Central memory CD8-positive, alpha-beta T cell (primary cell): Measurements from ENCODE around the gene DST.

ENCODE experiments used
- ATAC-seq: fragments of 150-1000 bp; cut with Tn5 transposase; replicated peaks from 2 replicates; pipeline ENCODE4 v1.10.0; 2022; ENCODE audit warnings: mild to moderate bottlenecking, moderate FRiP score, moderate number of reproducible peaks; ENCODE audit not compliant: poor library complexity, severe bottlenecking; ENCODE audit errors: extremely low read depth
- DNase-seq, 2 donors: peaks; one replicate each; pipeline ENCODE4 v3.0.0; 2021; ENCODE audit warnings: low spot score in 2 of 2
- H3K27ac Mint-ChIP-seq: one replicate; pipeline ENCODE4 v1.8.0; 2022; ENCODE audit warnings: low read depth, mild to moderate bottlenecking, moderate library complexity, mixed read lengths
- H3K27me3 Mint-ChIP-seq: one replicate; pipeline ENCODE4 v1.8.0; 2022; ENCODE audit warnings: mixed read lengths
- H3K36me3 Mint-ChIP-seq: one replicate; pipeline ENCODE4 v1.8.0; 2022; ENCODE audit warnings: mild to moderate bottlenecking, moderate library complexity, mixed read lengths; ENCODE audit not compliant: insufficient read depth
- H3K4me1 Mint-ChIP-seq: one replicate; pipeline ENCODE4 v1.8.0; 2022; ENCODE audit warnings: mixed read lengths
- H3K4me3 Mint-ChIP-seq: one replicate; pipeline ENCODE4 v1.8.0; 2022; ENCODE audit warnings: mild to moderate bottlenecking, moderate library complexity, mixed read lengths
- H3K9me3 Mint-ChIP-seq: one replicate; pipeline ENCODE4 v1.8.0; 2022; ENCODE audit warnings: mixed read lengths

Gene DST

GRCh38 chr6:56605435-56605834, 37.3 kb downstream of the DST start:
- no peaks in the 10 kb centered on the region for H3K36me3 Mint-ChIP-seq
- H3K4me1 Mint-ChIP-seq: no peaks in the 10 kb centered on the region
- peaks cover 5% of the 10 kb centered on the region for H3K9me3 Mint-ChIP-seq
- ATAC-seq (no peak), DNase-seq (no peak)
- no peak overlapping the region for H3K27ac Mint-ChIP-seq
- no peaks in the 10 kb centered on the region for H3K27me3 Mint-ChIP-seq
- H3K4me3 Mint-ChIP-seq: no peak overlapping the region

GRCh38 chr6:56604186-56604585, 38.5 kb downstream of the DST start:
- Mint-ChIP-seq H3K4me3 (no peak overlapping the region), H3K4me1 (no peaks in the 10 kb centered on the region), H3K9me3 (peaks cover 5% of the 10 kb centered on the region), H3K27me3 (no peaks in the 10 kb centered on the region), H3K36me3 (no peaks in the 10 kb centered on the region), H3K27ac (no peak overlapping the region)
- ATAC-seq: no peak
- no peak for DNase-seq

- Mint-ChIP-seq H3K9me3 (peaks cover 4% of the 10 kb centered on the region), H3K36me3 (no peaks in the 10 kb centered on the region), H3K27me3 (no peaks in the 10 kb centered on the region), H3K27ac (no peak overlapping the region), H3K4me1 (no peaks in the 10 kb centered on the region), H3K4me3 (no peak overlapping the region)
- DNase-seq (no peak), ATAC-seq (no peak)
Observed at GRCh38 chr6:56601390-56601789, 41.3 kb downstream of the DST start.

- ATAC-seq (peak; percentile 70), DNase-seq (no peak)
- no peaks in the 10 kb centered on the region for H3K9me3 Mint-ChIP-seq
- H3K4me3 Mint-ChIP-seq: no peak overlapping the region
- no peak overlapping the region for H3K27ac Mint-ChIP-seq
- peaks cover 12% of the 10 kb centered on the region for H3K4me1 Mint-ChIP-seq
- no peaks in the 10 kb centered on the region for H3K36me3 Mint-ChIP-seq
- no peaks in the 10 kb centered on the region for H3K27me3 Mint-ChIP-seq
Observed at GRCh38 chr6:56595490-56596122, 47.1 kb downstream of the DST start.

GRCh38 chr6:56594699-56595098, 48.0 kb downstream of the DST start:
- no peak for ATAC-seq
- Mint-ChIP-seq H3K27me3 (no peaks in the 10 kb centered on the region), H3K4me1 (peaks cover 12% of the 10 kb centered on the region), H3K27ac (no peak overlapping the region), H3K36me3 (no peaks in the 10 kb centered on the region), H3K4me3 (no peak overlapping the region), H3K9me3 (no peaks in the 10 kb centered on the region)
- no peak for DNase-seq

GRCh38 chr6:56593801-56594318, 48.8 kb downstream of the DST start:
- ATAC-seq (no peak), DNase-seq (no peak)
- peaks cover 12% of the 10 kb centered on the region for H3K4me1 Mint-ChIP-seq
- no peaks in the 10 kb centered on the region for H3K36me3 Mint-ChIP-seq
- no peaks in the 10 kb centered on the region for H3K27me3 Mint-ChIP-seq
- H3K4me3 Mint-ChIP-seq: peak overlapping the region; percentile 5
- no peak overlapping the region for H3K27ac Mint-ChIP-seq
- no peaks in the 10 kb centered on the region for H3K9me3 Mint-ChIP-seq

GRCh38 chr6:56582236-56582635, 60.5 kb downstream of the DST start:
- Mint-ChIP-seq H3K4me1 (no peaks in the 10 kb centered on the region), H3K9me3 (no peaks in the 10 kb centered on the region), H3K27me3 (no peaks in the 10 kb centered on the region), H3K27ac (no peak overlapping the region), H3K4me3 (no peak overlapping the region), H3K36me3 (no peaks in the 10 kb centered on the region)
- DNase-seq (no peak), ATAC-seq (no peak)

GRCh38 chr6:56581296-56581925, 61.3 kb downstream of the DST start:
- Mint-ChIP-seq H3K36me3 (no peaks in the 10 kb centered on the region), H3K4me1 (no peaks in the 10 kb centered on the region), H3K27ac (no peak overlapping the region), H3K9me3 (no peaks in the 10 kb centered on the region), H3K4me3 (no peak overlapping the region), H3K27me3 (no peaks in the 10 kb centered on the region)
- no peak for DNase-seq
- no peak for ATAC-seq

- H3K27me3 Mint-ChIP-seq: no peaks in the 10 kb centered on the region
- no peaks in the 10 kb centered on the region for H3K9me3 Mint-ChIP-seq
- no peaks in the 10 kb centered on the region for H3K4me1 Mint-ChIP-seq
- no peak for ATAC-seq
- H3K27ac Mint-ChIP-seq: no peak overlapping the region
- no peak for DNase-seq
- no peaks in the 10 kb centered on the region for H3K36me3 Mint-ChIP-seq
- H3K4me3 Mint-ChIP-seq: no peak overlapping the region
Observed at GRCh38 chr6:56580271-56580670, 62.4 kb downstream of the DST start.

- Mint-ChIP-seq H3K27ac (no peak overlapping the region), H3K4me3 (no peak overlapping the region), H3K9me3 (no peaks in the 10 kb centered on the region), H3K27me3 (no peaks in the 10 kb centered on the region), H3K36me3 (no peaks in the 10 kb centered on the region), H3K4me1 (no peaks in the 10 kb centered on the region)
- no peak for DNase-seq
- ATAC-seq: no peak
Observed at GRCh38 chr6:56579155-56579851, 63.4 kb downstream of the DST start.

GRCh38 chr6:56575736-56576135, 67.0 kb downstream of the DST start:
- no peaks in the 10 kb centered on the region for H3K27me3 Mint-ChIP-seq
- H3K36me3 Mint-ChIP-seq: no peaks in the 10 kb centered on the region
- H3K4me1 Mint-ChIP-seq: no peaks in the 10 kb centered on the region
- ATAC-seq (no peak), DNase-seq (no peak)
- no peak overlapping the region for H3K4me3 Mint-ChIP-seq
- H3K9me3 Mint-ChIP-seq: no peaks in the 10 kb centered on the region
- H3K27ac Mint-ChIP-seq: no peak overlapping the region

GRCh38 chr6:56574292-56574691, 68.4 kb downstream of the DST start:
- DNase-seq (no peak), ATAC-seq (no peak)
- Mint-ChIP-seq H3K36me3 (no peaks in the 10 kb centered on the region), H3K4me1 (no peaks in the 10 kb centered on the region), H3K4me3 (no peak overlapping the region), H3K27ac (no peak overlapping the region), H3K27me3 (no peaks in the 10 kb centered on the region), H3K9me3 (no peaks in the 10 kb centered on the region)

- H3K36me3 Mint-ChIP-seq: no peaks in the 10 kb centered on the region
- DNase-seq: no peak
- no peaks in the 10 kb centered on the region for H3K9me3 Mint-ChIP-seq
- H3K4me1 Mint-ChIP-seq: no peaks in the 10 kb centered on the region
- H3K27me3 Mint-ChIP-seq: no peaks in the 10 kb centered on the region
- ATAC-seq: no peak
- no peak overlapping the region for H3K4me3 Mint-ChIP-seq
- H3K27ac Mint-ChIP-seq: no peak overlapping the region
Observed at GRCh38 chr6:56573624-56574023, 69.1 kb downstream of the DST start.
